Esophagus muscularis mucosa (tissue), 4 donors: Measurements from ENCODE around the gene RNU11. TPM values are rescaled to one million over a fixed set of nuclear protein-coding genes. Genes with fewer than 3 reads are reported as not detected.

Source experiments
- DNase-seq: peaks from one replicate; pipeline ENCODE4 v3.0.0-alpha.2; 2017; ENCODE audit errors: extremely low spot score
- H3K27ac ChIP-seq, 4 donors: fragments of 200-600 bp; sonication (generic); replicated peaks in 1 of 4; 1 replicate in 3 of 4; 2 replicates in 1 of 4; pipeline ENCODE4 v1.5.1; 2016 to 2019; ENCODE audit warnings: mild to moderate bottlenecking in 1 of 4
- H3K27me3 ChIP-seq, 4 donors: fragments of 200-600 bp; sonication (generic); one replicate each; pipeline versions ENCODE4 v1.5.1 to v1.6.0; 2016 to 2019
- H3K36me3 ChIP-seq, 4 donors: fragments of 200-600 bp; sonication (generic); one replicate each; pipeline ENCODE4 v1.5.1; 2016 to 2019
- H3K4me1 ChIP-seq, 4 donors: fragments of 200-600 bp; sonication (generic); one replicate each; pipeline ENCODE4 v1.5.1; 2016 to 2019
- H3K4me3 ChIP-seq, 4 donors: fragments of 200-600 bp; sonication (generic); 1 replicate in 2 of 4; 2 replicates in 2 of 4; pipeline ENCODE4 v1.5.1; 2016 to 2019; ENCODE audit warnings: mild to moderate bottlenecking in 4 of 4, moderate library complexity in 1 of 4
- H3K9me3 ChIP-seq, 4 donors: fragments of 200-600 bp; sonication (generic); 1 replicate in 3 of 4; 2 replicates in 1 of 4; pipeline ENCODE4 v1.5.1; 2016 to 2019
- EP300 ChIP-seq: sonication (generic); formaldehyde crosslinking; IDR thresholded peaks from one replicate; pipeline ENCODE4 v1.6.1; 2017; ENCODE audit warnings: antibody characterized with exemption
- POLR2A ChIP-seq: fragments of 450-650 bp; IDR thresholded peaks from one replicate; pipeline ENCODE4 v1.6.1; 2017; ENCODE audit warnings: antibody characterized with exemption, moderate library complexity, mild to moderate bottlenecking, low read depth
- POLR2AphosphoS5 ChIP-seq, 2 donors: sonication (generic); formaldehyde crosslinking; IDR thresholded peaks; one replicate each; pipeline ENCODE4 v1.6.1; 2017; ENCODE audit warnings: antibody characterized with exemption in 2 of 2
- WGBS: methylation state at CpG from one replicate; pipeline ENCODE4 v1.1.5; 2018; 5-methylcytosine and 5-hydroxymethylcytosine counted together
- intact Hi-C: fragments of 100-400 bp; cut with DNase I; formaldehyde crosslinking; loops from one replicate; pipeline ENCODE4 v1.15.1; 2023
- total RNA-seq, 4 donors: library from RNA; depleted of rRNA; stranded (reverse); fragments of >200 nt; gene quantifications; one replicate each; pipeline versions ENCODE4 v1.1.0 to v1.2.1, GENCODE V29; 2016
- TF ChIP-seq, protein P1 (sequence below), 3 experiments: fragments of 200-600 bp in 2 of 3; fragments of 450-650 bp in 1 of 3; sonication (generic) in 2 of 3; IDR thresholded peaks; one replicate each; pipeline ENCODE4 v1.5.1; 2017 to 2019; ENCODE audit warnings: antibody characterized with exemption in 3 of 3, mild to moderate bottlenecking in 2 of 3, moderate library complexity in 1 of 3

Gene RNU11
- total RNA-seq, 4 donors from 2014 or later, result not detected

DNA sequence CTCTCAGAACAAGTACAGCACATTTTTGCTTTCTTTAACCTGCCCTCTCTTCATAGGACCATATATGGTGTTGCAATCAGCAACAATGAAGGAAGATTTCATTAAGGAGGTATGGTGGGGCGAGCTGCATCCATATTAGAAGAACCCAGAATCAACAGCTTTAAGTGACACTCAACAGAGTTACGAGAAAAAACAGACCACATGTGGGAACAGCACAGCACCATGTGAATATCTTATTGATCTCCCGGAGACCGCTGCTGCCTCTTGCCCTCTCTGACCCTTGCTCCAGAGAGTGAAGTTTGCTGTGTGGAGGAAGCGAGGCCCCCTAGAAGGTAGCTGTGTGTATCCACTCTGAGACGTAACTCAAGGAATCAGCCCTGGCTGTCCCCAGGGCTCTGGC, 43.4 kb upstream of the RNU11 start:
- DNase-seq, result no peak
- WGBS, result 86% methylated on average over 6 of the region's 6 CpGs

DNA sequence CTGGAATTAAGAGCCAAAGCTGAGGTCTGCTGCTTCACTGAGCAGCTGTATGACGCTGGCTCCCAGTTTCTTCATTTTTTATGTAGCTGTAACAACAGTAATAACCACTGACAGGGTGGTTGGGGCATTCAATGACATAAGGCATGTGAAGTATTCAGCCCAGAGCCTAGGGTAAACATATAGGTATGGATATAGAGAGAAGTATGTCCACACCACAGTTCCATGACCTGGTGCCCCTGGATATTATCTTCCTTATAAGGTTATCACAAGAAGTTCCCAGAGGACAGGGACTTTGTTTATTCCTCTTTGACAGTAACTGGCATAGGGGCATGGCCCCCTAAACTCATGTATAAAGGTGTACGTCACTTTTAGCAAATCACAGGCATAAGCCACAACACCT, 41.6 kb upstream of the RNU11 start:
- Histone ChIP-seq H3K27ac (no peak overlapping the region), H3K4me1 (peaks cover 0 to 10% (median 8%) of the 10 kb centered on the region in 4 donors), H3K9me3 (no peaks in the 10 kb centered on the region), H3K36me3 (peaks cover 54 to 92% (median 86%) of the 10 kb centered on the region in 4 donors), H3K27me3 (no peaks in the 10 kb centered on the region), H3K4me3 (no peak overlapping the region)
- TF ChIP-seq, protein P1, sequence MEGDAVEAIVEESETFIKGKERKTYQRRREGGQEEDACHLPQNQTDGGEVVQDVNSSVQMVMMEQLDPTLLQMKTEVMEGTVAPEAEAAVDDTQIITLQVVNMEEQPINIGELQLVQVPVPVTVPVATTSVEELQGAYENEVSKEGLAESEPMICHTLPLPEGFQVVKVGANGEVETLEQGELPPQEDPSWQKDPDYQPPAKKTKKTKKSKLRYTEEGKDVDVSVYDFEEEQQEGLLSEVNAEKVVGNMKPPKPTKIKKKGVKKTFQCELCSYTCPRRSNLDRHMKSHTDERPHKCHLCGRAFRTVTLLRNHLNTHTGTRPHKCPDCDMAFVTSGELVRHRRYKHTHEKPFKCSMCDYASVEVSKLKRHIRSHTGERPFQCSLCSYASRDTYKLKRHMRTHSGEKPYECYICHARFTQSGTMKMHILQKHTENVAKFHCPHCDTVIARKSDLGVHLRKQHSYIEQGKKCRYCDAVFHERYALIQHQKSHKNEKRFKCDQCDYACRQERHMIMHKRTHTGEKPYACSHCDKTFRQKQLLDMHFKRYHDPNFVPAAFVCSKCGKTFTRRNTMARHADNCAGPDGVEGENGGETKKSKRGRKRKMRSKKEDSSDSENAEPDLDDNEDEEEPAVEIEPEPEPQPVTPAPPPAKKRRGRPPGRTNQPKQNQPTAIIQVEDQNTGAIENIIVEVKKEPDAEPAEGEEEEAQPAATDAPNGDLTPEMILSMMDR (IDR thresholded peaks at IDR 0.05), result no peak
- no peak for TF ChIP-seq POLR2AphosphoS5 (IDR thresholded peaks at IDR 0.05)
- 68% methylated on average over 2 of the region's 2 CpGs for WGBS
- no peak for DNase-seq
- intact Hi-C loops, result loop anchor here (10.0 kb wide), 1 partner anchor 252 kb away; no protein-coding TSS in a partner anchor

More for the DNA sequence above, 43.4 kb upstream of the RNU11 start:
- no peak for TF ChIP-seq POLR2AphosphoS5 (IDR thresholded peaks at IDR 0.05)
- TF ChIP-seq, protein P1 (IDR thresholded peaks at IDR 0.05), result no peak
- TF ChIP-seq POLR2A, result no peak
- TF ChIP-seq EP300, result no peak
- Histone ChIP-seq H3K9me3 (no peaks in the 10 kb centered on the region), H3K4me1 (peaks cover 0 to 15% (median 11%) of the 10 kb centered on the region in 4 donors), H3K27me3 (no peaks in the 10 kb centered on the region), H3K4me3 (no peak overlapping the region), H3K36me3 (peaks cover 37 to 82% (median 74%) of the 10 kb centered on the region in 4 donors), H3K27ac (no peak overlapping the region)
- intact Hi-C loops, result loop anchor here (10.0 kb wide), 1 partner anchor 250 kb away; no protein-coding TSS in a partner anchor

DNA sequence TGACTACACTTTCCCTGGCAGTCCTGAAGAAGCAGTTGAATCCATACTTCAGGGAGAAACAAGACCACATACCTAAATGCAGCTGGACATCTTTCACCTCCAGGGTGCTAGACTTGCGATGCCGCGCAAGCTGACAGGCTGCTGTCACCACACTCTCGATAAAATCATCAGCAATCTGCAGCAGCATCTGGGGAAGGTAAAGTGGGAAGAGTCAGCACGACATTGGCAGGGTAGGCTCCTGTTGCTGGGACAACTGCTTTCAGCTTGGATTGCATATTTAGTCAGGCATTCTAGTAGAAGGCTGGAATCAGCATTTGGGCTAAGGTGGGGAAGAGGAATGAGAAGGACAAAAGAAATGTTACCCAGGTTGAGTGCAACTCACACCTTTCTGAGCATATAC, 35.2 kb upstream of the RNU11 start:
- intact Hi-C loops, result no loop called here
- no peaks in the 10 kb centered on the region for H3K9me3 ChIP-seq
- H3K27ac ChIP-seq, result no peak overlapping the region
- H3K4me3 ChIP-seq, result no peak overlapping the region
- no peaks in the 10 kb centered on the region for H3K27me3 ChIP-seq
- DNase-seq, result no peak
- no peaks in the 10 kb centered on the region for H3K4me1 ChIP-seq
- peaks cover 59 to 99% (median 93%) of the 10 kb centered on the region in 4 donors for H3K36me3 ChIP-seq
- TF ChIP-seq POLR2AphosphoS5 (IDR thresholded peaks at IDR 0.05) (no peak), EP300 (no peak), POLR2A (no peak)
- TF ChIP-seq, protein P1 (IDR thresholded peaks at IDR 0.05), result no peak
- WGBS, result 89% methylated on average over 5 of the region's 5 CpGs

DNA sequence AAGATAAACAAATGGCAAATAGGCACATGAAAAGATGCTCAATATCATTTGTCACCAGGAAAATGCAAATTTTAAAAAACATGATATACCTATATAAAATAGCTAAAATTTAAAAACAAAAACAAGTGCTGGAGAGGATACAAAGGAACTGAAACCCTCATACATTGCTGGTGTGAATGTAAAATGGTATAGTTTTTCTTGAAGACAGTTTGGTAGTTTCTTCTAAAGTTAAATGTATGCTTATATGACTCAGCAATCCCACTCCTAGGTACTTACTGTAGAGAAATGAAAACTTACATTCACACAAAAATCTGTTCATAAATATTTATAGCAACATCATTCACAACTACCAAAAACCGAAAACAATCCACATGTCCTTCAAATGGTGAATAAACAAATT, 16.7 kb upstream of the RNU11 start:
- TF ChIP-seq POLR2A (no peak), POLR2AphosphoS5 (IDR thresholded peaks at IDR 0.05) (no peak), EP300 (no peak)
- TF ChIP-seq, protein P1 (IDR thresholded peaks at IDR 0.05), result no peak
- Histone ChIP-seq H3K9me3 (no peaks in the 10 kb centered on the region), H3K4me3 (no peak overlapping the region), H3K4me1 (no peaks in the 10 kb centered on the region), H3K27ac (no peak overlapping the region), H3K27me3 (no peaks in the 10 kb centered on the region), H3K36me3 (no peaks in the 10 kb centered on the region)
- intact Hi-C loops, result no loop called here
- 96% methylated on average over 1 of the region's 1 CpG for WGBS
- DNase-seq, result no peak

- Histone ChIP-seq H3K4me1 (no peaks in the 10 kb centered on the region), H3K9me3 (no peaks in the 10 kb centered on the region), H3K4me3 (no peak overlapping the region), H3K27ac (no peak overlapping the region), H3K36me3 (no peaks in the 10 kb centered on the region), H3K27me3 (no peaks in the 10 kb centered on the region)
- no peak for DNase-seq
- WGBS, result 94% methylated on average over 4 of the region's 4 CpGs
- intact Hi-C loops, result no loop called here
- no peak for TF ChIP-seq POLR2AphosphoS5 (IDR thresholded peaks at IDR 0.05)
- TF ChIP-seq, protein P1 (IDR thresholded peaks at IDR 0.05), result no peak
- TF ChIP-seq EP300, result no peak
- no peak for TF ChIP-seq POLR2A
These were observed 15.8 kb upstream of the RNU11 start for GRCh38 chr1:28632560-28632959.
